Measurements from ENCODE around the gene KEAP1.

The KEAP1 gene

DNA sequence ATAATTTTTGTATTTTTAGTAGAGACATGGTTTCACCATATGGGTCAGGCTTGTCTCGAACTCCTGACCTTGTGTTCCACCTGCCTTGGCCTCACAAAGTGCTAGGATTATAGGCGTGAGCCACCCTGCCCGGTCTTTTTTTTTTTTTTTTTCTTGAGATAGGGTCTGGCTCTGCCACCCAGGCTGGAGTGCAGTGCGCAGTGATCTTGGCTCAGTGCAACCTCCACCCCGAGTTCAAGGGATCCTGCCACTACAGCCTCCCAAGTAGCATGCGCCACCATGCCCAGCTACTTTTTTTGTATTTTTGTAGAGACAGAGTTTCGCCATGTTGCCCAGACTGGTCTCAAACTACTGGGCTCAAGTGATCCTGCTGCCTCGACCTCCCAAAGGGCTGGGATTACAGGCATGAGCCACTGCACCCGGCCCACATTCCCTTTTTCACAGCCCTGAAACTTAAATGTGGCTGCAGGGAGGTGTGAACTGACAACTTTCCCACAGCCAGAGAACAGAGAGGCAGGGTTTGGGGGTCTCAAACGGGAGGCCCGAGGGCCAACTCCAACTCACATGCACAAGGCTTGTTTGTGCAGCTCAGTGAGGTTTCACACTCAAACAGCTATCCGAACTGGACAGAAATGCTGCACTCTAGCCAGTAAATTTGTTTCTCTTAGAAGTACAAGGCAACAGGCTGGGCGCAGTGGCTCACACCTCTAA, 18.5 kb upstream of the KEAP1 start:
- DNase-seq: no peak

DNA sequence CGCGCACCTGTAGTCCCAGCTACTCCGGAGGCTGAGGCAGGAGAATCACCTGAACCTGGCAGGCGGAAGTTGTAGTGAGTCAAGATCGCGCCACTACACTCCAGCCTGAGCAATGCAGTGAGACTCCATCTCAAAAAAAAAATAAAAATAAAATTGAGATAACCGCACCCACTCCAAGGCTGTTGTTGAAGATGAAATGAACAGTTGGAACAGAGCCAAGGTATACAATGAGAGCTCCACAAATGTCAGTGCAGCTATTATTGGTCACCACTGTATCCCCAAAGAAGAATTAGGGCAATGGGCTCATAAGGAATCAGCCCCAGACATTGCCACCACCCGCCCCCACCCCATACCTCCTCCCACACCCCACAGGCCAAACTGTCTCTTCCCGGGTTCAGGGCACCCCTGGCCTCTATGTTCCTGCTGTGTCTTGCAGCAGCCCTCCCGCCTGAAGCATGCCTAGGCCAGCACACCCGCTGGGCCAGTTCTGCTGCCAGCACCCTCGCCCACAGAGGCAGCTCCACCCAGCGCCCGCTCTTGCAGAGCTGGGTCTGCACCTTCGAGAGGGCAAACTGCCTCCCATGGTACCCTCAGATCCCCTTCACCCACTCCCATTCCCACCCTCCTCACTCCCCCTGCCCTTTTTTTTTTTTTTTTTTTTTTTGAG, 17.6 kb upstream of the KEAP1 start:
- no peak for DNase-seq

DNA sequence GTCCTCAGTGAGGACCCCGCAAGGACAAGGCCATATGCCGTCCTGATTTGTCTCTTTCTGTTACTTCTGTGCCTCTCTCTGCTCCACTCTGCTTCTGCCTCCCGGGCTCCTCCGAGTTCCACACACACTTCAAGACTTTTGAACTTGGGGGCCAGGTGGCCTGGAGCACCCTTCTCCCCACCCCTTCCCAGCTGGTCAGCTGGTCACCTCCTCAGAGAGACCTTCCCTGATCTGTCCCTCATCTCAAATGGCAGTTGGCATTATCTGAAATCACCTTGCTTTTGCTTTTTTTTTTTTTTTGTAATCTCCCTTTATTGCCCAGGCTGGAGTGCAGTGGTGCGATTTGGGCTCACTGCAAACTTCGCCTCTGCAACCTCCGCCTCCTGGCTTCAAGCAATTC, 16.3 kb upstream of the KEAP1 start:
- DNase-seq: no peak

DNA sequence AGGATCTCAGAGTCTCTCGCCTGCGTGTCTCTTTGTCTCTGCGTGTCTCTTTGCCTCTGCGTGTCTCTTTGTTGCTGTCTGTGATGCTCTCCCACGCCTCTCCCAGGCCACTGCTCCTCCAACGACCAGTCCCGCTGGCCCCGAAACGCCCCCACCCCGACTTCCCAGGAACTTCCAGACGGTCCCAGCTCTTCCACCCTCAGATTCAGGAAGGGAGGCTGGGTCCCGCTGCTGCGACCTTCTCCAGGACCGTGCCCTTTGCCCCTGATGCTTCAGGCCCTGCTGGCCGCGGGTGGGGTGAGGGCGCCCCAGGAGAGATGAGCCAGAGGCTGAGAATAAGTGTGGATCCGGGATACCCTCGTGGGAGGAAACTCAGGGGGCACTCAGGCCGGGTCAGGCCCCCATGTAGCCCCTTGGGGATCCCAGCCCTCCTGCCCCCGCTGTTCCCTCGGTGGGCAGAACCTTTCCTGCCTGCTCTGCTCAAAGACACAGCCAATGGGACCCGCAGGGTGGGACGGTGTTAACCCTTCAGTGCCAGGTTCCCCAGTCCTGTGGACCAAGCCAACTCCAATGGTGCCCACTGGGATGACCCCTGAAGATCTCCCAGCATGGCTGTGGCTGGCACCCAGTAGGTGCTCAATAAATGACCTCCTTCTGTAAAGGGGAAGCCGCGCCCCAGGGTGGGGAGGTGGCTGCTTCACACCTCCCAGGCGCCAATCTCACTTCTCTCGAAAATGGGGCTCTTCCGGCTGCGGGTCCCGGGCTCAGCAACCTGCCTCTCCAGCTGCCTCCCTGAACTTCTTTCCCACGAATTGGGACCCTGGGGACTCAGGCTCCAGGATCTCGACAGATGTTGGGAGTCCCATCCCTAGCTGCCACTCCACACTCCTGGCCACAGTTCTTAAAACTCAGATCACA, 15.5 kb upstream of the KEAP1 start:
- DNase-seq: no peak

DNA sequence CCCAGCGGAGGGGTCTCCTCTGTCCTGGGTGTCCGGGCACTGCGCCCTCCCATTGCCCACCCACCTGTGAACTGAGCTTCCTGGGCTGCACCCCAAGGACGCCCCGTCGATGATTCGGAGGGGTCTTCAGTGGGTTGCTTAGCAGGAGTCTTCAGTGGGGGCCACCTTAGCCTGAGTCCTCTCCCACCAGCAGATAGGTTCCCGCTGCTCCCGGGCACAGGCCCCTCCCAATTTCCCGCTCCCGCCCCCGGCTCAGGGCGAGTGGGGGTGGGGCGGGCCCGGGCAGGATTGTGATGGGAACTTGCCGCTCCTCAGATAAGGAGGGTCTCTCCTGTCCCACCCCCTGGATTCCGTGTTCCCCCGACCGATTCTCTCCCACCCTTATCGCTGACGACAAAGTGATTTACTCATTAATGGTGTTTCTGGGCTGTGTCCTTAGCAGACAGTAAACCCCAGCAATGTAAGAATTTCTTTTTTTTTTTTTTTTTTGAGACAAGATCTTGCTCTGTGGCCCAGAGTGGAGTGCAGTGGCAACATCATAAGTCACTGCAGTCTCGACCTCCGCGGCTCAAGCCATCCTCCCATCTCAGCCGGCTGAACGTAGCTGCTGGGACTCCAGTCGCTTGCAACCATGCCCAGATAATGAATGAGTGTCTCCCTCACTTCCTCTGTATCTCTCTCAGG, 14.7 kb upstream of the KEAP1 start:
- DNase-seq: peak; percentile 7

DNA sequence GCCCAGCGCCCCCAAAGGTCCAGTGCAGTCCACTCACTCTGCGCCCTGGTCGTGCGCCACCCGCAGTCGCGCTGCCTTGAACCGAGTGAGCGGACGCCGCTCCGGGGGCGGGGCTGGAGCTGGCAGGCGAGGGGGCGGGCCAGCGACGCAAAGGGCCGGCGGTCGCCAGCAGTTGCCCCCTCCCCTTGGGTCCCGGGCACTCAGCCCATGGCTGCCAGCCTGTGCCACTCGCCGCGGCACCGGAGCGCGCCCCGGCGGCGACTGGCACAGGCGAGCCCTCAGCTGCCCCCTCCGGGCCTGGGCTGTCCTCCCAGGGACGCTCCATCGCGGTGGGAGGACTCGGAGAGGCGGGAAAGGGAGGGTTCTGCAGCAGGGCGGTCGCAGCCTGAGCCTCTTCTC, 14.2 kb upstream of the KEAP1 start, which contains the start of gene S1PR5:
Gene S1PR5 (minus strand): TSS at position 87 of the 399 bp plus-strand sequence. CDS start 2,436 bp downstream, outside the sequence.
- no peak for DNase-seq

DNA sequence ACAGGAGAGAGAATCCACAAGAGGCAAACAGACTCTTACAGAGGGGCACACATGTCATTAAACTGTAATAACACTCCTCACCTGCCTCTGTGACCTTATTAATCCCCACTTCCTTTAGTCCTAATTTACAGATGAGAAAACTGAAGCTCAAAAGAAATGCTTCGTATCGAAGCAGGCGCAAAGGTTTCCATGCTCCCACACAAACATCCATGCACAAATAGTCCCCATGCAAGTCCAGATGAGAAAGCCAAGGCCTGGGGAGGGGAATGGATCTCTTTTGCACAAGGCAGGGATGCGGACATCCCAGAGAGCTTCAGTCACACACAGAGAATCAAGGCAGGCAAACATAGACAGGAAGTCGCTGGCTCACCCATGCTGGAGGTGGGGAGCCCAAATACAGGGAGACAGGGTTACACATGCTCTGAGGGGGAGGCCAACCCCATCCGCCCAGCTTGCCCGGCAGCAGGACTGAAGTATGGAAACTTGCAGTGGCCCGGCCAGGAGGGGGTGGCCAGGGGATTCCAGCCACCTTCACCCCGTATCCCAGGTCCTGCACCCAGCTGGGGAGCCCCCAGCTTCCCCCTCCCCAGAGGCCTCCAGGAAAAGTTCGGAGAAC, 13.6 kb upstream of the KEAP1 start:
- peak; percentile 21 for DNase-seq

DNA sequence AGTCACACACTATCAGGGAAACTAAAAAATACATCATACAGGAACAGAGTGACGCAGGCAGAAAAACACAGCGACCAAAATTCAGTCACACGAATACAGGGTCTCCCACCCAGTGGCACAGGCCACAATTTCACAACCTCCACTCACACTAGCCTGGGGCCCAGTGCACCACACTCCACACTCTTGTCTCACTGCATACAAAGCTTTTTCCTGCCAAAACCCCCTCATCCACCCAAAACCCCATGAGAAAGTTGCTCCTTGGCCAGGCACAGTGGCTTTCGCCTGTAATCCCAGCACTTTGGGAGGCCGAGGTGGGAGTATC, 12.9 kb upstream of the KEAP1 start:
- no peak for DNase-seq

DNA sequence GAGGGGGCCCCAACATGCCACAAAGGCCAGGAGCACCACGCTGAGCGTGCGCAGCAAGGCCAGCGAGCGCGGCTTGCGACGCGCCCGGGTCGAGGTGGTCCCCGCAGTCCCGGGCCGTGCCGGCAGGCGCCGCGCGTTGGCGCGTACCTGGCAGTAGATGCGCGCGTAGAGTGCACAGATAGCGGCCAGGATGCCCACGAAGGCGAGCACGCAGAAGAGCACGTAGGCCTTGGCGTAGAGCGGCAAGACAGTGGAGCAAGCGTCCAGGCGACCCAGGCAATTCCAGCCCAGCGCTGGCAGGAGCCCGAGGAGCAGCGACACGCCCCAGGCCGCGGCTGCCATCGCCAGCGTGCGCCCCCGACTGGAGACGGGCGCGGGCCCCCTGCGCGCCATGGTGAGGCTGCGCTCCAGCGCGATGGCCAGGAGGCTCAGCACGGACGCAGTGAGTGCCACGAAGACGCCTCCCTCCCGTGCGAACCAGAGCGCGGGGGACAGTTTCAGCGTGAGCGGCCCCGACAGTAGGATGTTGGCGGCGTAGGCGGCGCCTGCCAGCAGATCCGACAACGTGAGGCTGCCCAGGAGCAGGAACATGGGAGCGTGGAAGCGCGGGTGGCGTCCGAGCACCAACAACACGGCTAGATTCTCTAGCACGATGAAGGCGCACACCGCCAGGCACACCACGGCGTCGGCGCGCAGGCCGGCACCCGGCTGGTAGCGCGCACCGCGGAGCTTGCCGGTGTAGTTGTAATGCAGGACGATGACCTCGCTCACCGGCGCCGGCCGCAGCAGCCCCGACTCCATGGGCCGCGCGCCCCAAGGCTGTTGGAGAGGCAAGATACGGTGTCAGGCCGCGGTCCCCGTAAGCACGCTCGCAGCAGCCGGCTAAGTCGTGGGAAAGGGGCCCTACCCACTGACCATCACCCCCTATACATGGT, 11.3 kb upstream of the KEAP1 start:
- DNase-seq: no peak

DNA sequence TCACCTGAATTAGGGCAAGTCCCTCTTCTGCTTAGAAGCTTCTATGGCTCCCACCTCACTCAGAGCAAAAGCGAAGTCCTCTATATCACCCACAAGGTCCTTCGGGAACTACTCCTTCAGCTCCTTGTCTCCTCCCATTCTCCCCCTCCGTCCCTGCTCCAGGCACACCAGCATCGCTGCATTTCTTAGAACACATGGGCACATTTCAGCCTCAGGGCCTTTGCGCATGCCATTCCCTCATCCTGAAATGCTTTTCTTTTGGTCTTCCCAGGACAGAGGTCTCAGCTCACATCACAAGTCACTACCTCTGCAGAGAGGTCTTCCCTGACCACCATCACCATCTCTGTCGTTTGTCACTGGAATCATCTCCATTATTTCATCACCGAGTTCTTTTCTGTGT, 10.1 kb upstream of the KEAP1 start:
- no peak for DNase-seq

DNA sequence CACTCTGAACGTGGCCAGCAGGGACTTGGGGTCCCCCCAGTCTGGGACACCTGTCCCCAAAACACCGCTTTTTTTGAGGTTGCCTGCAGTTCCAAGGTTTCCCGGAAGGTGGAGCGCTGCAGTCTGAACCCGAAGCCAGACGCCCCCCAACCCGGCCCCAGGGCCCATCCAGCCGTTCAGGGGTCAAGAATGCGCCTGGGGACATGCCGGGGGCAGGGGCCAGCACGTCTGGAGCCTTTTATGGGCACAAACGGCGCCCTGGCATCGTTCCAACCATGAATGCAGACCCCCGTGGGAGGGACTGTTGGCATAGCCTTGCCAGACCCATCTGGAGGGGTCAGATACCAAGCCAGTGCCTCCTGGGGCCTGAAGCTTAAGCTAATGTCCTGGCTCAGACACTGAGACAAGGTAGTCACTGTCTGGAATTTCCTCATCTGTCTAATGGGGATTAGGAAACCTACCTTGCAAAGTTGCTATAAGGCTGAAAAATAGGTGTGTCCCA, 7.2 kb upstream of the KEAP1 start:
- no peak for DNase-seq

DNA sequence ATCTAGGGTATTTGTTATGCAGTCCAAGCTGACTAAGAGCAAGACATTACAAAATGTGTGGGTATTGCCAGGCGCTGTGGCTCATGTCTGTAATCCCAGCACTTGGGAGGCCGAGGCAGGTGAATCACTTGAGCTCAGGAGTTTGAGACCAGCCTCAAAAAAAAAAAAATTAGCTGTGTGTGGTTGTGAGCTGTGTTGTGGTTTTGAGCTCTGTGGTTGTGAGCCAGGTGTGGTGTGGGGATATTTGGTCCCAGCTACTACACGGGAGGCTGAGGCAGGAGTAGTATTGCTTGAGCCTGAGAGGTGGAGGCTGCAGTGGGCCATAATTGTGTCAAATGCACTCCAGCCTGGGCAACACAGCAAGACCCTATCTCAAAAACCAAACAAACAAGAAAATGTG, 5.6 kb upstream of the KEAP1 start:
- no peak for DNase-seq

DNA sequence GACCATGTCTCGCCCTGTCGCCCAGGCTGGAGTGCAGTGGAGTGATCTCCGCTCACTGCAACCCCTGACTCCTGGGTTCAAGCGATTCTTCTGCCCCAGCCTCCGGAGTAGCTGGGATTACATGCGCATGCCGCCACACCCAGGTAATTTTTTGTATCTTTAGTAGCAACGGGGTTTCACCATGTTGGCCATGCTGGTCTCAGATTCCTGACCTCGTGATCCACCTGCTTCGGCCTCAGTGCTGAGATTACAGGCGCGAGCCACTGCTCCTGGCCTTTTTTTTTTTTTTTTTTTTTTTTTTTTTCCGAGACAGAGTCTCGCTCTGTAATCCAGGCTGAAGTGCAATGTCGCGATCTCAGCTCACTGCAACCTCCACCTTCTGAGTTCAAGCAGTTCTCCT, 4.9 kb upstream of the KEAP1 start:
- DNase-seq: no peak

DNA sequence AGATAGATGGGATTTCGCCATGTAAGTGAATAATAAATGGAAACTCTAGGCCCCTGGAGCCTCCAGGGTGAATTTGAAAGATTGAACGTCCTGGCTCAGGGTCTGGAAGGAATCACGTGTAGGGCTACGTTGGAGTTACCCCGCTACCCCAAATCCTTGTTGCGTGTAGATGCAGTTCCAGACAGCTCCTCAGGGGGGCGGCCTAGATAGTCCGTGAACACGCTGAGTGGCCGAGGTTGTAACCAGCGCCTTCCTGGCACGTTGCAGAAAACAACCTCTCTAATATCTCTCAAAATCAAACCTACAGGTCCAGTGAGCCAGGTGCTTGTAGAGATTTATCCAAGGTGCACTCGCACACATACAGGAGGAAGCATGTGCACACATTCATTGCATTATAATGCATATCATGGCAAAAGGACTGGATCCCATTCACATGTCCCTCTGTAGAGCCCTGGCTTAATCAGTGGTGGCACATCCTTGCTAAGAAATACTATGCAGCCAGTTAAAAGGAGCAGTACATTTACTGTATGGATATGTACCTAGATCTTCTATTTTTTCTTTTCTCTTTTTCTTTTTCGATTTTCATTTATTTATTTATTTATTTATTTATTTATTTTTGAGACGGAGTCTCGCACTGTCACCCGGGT, 2.5 kb upstream of the KEAP1 start:
- peak; percentile 60 for DNase-seq

DNA sequence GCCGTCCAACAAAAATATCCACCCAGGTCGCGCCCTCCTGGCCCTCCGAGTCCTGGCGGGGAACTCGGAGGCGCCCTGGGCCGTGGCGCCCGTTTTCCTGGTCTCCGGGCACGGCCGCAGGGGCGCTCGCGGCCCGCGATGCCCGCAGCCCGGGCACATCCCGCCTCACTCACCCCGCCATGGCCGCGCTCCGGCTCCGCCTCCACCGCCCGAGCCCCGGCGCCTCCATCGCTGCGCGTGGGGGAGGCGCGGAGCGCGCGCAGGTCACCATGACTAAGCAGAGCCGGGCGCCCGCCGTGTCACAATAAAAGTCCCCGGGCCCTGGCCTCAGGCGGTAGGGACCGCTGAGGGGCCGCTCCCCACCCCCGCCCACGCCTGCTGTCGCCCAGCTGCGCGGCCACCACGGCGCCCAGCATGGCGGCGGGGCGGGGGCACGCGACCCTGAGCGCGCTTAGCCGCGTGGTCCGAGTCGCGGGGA, 593 bp downstream of the KEAP1 start:
- DNase-seq: peak; percentile 89

DNA sequence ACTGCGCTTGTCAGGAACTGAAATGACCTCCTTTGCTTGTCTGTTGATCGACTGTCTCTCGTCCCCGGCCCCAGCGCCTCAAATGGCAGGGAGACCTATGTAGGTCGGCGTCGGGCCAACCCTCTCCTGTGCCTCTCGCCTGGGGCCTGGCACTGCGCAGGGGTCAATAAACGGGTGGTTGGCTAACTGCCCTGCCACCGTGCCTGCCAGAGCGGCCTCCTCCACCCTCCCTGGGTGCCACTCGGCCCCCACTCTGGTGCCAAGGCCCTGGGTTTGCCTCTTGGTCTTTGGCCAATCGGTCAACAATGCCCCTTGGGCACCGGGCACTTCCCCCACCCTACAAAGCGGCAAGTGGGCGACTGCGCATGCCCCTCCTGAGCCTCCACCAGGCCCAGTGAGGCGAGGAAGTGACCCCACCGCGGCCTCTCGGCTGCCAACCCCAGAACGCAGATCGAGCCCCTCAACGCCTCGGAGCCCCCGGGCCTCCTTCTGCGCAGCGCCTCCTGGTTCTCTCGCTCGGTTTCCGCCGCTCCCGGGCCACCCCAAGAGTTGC, 1.1 kb downstream of the KEAP1 start:
- DNase-seq: peak; percentile 22

DNA sequence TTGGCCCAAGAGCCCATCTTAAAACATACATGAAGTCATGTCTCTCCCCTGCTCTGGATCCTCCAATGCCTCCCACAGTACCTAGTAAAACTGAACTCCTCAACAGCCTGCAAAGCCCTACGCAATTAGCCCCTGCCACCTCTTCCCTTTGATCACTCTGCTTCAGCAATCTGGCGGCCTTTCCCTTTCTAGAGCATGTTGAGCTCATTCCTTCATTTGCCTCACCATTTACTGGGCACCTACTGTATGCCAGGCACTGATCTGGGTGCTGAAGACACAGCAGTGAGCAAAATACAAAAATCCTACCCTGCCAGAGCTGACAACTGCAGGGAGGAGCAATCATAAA, 2.9 kb downstream of the KEAP1 start:
- no peak for DNase-seq

DNA sequence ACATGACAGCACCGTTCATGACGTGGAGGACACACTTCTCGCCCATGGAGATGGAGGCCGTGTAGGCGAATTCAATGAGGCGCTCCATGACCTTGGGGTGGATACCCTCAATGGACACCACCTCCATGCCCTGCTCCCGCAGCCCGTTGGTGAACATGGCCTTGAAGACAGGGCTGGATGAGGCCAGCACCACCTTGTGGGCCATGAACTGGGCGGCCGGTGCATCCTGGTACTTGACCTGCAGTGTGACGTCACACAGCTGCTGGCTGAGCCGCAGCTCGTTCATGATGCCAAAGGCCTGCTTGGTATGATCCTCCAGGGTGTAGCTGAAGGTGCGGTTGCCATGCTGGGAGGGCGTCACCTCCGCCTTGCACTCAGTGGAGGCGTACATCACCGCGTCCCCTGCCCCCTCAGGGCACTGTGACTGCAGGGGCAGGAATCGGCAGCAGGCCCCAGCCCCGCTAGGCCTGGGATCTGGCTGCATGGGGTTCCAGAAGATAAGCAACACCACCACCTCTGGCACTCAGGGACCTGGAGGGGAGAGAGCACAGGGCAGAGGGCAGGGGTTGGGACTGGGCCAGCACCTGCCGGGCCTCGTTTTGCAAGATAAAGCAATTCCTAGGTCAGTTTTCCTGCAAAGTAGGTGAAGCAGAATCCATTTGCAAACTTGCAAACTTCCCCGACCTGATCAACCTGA, 3.5 kb downstream of the KEAP1 start:
- DNase-seq: no peak

DNA sequence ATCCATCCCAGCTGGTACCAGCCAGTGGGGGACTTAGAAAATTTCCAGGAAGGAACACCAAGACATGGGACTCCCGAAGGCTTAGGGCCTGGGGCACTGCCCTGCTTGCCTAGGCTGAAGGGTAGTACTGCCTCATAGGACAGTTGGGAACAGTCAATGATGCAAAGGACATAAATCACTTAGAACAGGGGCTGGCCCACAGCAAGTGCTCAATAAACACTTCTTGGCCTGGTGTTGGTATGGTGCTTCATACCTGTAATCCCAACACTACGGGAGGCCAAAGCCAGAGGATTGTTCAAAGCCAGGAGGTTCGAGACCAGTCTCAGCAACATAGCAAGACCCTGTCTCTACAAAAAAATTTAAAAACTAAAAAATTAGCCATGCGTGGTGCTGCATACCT, 5.8 kb downstream of the KEAP1 start:
- no peak for DNase-seq

Data from HCEC 1CT (cell line).